HG02973 (cell line): ENCODE measurements around the gene UBR4.

Source experiments
- ATAC-seq: cut with Tn5 transposase; IDR thresholded peaks from one replicate; pipeline ENCODE4 v1.9.1; 2021; ENCODE audit warnings: moderate library complexity; ENCODE audit not compliant: unreplicated experiment

UBR4 gene

DNA sequence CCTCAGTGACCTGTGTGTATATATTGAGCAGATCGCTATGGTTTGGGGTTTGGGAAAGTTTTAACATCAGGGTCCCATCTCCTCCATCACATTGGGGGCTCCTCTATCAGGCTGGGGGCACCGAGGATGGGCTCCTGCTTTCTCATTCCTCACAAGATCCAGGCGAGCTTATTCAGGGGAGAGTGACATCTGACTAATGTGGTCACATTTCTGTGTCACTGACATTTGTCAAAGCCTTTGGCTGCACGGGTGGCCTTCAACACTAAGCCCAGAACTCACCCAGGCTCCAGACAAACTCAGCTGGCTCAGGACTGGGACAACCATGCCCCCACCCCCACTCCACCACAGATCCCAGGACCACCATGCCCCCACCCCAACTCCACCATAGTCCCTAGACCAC is 150.3 kb downstream of the UBR4 start:
- no peak for ATAC-seq

DNA sequence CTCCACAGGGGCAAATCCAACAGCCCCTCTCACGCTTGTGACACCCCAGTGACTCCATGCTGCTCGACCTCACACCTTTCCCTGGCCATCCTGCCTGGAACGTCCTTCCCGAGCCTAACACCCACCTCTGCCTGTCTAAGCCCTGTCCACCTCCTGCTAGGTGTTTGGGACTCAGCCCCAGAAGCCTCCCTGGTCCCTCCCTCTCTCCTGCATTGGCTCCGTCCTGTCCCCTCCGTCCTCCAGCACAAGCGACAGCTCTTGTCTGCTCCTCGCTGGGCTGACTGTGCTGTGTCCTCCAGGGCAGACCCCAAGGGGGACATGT is 151.6 kb downstream of the UBR4 start:
- ATAC-seq: no peak

DNA sequence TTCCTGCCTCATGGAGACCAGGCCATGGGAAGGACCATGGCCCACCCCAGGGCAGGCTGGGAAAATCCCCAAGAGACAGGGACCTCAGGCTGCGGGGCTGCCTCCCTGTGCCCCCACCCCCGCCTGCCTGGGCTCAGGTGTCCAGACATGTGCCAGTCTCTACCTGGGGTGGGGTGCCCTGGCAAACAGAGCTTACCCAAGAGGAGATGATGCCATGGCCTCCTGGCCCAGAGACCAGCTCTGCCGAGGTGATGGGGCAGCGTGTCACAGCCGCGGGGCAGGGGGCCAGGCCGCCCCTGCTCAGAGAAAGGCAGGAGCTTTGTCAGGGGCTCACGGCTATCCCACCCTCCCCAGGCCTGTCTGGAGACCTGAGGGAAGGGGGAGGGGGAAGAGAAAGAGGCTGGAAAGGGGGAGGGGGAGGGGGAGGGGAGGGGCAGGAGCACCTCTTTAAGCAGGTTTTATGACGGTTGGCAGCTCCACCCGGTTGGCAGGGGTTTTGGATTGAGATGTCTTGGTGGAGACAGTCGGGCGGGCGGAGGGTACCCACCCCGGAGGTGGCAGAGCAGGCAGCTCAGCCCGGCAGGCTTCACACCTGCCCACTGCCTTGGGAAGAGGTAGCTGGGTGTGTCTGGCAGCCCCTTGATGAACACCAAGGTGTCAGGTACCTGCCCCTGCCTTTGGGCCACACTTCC is 152.1 kb downstream of the UBR4 start:
- no peak for ATAC-seq

DNA sequence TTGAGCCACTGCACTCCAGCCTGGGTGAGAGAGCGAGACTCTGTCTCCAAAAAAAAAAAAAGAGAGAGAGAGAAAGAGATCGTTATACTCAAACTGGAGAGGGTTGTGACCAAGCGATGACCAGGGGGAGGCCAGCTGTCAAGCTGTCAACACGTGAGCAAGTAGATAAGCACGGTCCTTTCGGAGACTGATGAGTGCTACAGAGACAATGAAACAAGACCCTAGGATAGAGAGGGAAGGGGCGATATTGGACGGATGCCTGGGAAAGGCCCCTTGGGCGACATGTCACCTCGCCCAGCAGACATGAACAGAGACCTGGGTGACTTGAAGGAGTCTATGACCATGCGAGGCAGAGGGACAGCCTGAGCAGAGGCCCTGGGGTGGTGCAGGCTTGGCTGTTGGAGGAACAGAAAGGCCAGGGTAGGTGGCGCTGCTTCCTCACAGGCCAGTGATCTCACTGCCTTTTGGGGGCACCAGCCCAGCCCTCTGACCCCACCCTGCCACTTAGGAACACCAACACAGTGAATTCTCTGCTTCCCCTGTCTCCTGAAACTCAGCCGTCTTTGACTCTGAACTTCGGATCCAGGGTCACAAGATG is 152.8 kb downstream of the UBR4 start:
- ATAC-seq: no peak

DNA sequence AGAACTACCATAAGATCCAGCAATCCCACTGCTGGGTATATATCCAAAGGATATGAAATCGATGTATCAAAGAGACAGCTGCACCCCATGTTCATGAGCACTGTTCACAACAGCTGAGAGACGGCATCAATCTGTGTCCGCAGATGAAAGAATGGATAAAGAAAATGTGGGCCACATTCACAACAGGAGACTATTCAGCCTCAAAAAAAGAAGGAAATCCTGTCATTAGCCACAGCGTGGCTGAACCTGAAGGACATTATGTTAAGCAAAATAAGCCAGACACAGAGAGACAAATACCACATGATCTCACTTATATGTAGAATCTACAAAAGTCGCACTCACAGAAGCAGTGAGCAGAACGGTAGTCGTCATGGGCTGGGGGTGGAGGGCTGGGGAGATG is 154.4 kb downstream of the UBR4 start:
- no peak for ATAC-seq

DNA sequence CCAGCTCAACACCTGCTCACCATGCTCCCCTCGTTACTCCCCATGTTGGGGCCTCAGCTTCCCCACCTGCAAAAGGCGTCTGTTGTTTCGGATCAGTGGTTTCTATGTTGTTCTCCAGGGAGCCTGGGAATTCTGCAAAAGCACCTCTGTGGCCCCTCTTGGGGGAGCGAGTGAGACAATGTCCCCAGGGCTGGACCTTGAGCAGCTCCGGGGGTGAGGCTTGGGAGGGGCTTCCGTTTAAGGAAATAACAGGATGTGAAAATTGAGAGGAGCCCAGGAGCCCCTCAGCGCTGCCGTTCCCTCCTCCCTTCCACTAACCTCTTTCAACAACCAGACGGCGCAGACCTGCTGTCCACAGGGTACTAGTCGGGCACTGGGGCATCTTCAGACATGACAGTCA is 155.1 kb downstream of the UBR4 start:
- no peak for ATAC-seq

DNA sequence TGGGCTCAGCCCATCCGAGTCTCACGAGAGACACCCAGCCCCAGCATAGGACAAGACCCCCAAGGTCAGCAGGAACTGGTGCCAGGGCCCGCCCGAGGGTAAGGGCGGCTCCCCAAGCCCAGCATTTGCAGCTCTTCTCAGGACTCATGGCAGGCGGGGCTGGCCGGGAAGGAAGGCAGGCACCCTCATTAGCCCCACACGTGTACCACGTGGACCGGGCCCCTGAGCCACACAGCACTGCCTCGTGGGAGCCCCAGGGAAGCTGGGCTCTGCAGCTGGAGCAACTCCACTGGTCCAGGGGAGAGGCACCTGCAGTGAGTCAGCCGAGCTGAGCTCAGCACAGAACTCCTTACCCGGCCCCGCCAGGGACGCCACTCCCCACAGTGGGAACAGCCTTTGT is 155.8 kb downstream of the UBR4 start:
- no peak for ATAC-seq

DNA sequence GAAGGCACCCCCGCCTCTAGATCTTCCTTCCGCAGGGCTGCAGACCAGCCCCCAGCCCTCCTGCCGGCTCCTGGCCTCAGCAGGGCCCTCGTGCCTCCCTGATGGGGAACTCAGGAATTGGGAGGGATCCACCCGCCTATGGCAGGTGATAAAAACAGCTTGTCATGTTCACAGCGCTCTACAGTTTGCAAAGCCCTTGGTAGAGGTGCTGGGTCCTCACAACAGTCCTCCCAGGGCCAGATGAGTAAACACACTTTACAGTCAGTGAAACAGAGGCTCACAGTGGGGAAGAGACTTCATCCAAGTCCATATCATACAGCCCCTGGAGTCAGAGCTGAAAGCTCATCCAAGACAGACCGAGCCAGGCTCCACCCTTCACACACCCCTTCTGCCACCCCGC is 156.6 kb downstream of the UBR4 start:
- no peak for ATAC-seq

DNA sequence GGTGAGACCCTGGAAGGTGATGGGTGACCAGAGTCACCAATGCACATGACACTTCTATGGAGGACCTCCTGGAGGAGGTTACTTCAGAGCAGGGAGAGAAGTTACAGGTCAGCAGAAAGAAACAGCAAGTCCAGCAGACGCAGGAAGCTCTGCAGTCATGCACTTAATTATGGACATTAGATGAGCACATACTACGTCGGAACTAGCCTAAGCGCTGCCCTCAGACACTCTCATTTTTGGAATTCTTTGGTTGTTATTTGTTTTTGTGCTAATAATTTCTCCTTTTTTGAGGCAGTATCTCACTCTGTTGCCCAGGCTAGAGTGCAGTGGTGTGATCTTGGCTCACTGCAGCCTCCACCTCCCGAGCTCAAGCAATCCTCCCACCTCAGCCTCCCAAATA is 160.3 kb downstream of the UBR4 start:
- no peak for ATAC-seq

DNA sequence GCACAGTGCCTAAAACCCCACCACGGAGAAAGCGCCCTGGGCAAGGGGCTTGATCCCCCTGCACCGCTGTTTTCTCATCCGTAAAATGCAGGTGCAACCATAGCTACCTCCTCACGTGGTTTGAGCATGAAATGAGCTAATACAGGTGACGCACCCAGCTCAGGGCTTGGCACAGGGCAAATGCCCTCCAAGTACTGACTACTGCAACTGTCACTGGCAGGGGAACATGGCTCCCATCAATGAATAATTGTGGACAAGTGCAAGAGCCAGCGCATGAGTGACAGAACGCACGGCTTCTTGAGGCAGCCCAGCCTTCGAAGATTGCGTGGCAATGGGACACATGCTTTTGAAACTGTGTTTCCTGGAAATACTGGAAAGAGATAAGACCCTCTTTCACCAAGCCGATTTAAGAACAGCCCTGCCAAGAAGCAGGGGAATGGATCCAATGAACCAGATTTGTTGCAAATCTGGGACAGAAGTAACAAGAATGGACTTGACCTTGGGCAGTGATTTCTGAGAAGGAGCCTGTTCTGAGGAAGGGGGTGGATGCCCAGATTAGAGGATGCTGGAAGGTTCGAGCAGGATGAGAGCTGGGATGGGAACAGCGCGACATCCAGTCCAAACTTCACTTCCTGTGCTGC is 160.8 kb downstream of the UBR4 start:
- ATAC-seq: no peak

DNA sequence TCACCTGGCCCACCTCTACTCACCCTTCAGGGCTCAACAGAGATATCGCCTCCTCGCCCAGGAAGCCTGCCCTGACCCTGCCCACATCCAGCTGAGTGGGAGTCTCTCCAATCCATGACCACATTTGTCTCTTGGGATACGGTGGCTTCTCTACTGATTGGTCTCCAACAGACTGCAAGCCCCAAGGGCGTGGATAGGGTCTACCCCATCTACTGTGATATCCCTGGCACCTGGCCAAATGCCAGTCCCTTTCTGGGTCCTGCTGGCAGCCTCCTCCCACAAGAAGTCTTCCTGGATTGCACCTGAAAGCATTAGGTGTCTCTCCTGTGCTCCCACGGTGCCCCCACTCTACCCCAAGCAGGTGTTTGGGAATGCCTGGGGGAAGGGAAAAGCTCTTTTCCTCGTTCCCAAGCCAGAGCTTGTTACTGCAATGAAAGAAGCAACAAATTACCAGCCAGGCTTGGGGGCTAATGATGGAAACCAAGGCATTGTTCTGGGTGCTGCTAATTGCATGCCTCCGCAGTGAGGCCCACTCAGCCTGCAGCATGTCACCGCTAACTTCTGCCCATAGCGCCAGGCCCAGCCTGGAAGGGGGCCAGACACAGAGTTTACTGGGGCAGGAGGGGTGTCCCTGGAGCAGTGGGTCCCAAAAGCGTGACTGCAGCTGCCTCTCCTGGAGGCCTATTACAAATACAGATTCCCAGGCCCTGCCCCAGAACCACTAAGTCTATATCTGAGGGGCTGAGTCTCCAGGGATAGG is 162.9 kb downstream of the UBR4 start:
- ATAC-seq: no peak

DNA sequence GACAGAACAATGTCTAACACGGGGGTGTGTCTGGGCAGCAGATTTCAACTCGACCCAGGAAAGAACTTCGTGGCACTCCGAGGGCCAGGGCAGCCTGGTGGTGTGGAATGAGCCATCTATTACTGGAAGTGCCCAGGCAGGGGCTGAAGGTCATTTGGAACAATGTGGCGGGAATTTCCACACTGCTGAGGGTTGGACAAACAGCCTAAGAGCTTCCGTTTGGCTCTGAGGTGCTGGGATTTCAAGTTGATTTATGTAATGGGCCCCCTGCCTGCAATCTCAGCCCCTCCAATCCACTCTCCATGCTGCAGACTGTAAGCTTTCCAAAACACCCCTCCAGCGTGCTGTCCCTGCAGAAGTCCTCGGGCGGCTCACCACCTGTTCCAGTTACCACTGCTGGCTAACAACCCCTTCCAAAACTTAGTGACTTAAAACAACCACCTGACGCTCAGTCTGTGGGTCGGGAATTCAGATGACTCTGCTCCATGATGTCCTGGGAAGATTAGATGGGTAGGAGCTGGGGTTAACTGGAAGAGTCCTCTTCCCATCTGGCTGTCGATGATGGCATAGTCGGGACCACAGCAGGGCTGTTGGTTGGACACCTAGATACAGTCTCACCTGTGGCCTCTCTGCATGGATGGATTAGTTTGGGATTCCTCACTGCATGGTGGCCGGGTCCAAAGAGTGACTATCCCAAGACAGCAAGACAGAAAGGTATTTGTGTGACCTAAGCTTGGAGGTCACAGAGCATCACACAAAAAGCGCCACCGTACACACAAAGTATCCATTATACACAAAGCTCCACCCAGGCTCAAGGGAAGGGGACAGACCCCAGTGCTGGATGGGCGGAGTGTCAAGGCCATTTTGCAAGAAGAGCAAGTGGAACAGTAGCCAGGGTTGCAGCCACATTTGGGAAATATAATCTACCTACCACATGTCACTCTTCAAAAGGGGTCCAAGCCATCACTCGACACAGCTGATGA is 163.9 kb downstream of the UBR4 start:
- no peak for ATAC-seq

DNA sequence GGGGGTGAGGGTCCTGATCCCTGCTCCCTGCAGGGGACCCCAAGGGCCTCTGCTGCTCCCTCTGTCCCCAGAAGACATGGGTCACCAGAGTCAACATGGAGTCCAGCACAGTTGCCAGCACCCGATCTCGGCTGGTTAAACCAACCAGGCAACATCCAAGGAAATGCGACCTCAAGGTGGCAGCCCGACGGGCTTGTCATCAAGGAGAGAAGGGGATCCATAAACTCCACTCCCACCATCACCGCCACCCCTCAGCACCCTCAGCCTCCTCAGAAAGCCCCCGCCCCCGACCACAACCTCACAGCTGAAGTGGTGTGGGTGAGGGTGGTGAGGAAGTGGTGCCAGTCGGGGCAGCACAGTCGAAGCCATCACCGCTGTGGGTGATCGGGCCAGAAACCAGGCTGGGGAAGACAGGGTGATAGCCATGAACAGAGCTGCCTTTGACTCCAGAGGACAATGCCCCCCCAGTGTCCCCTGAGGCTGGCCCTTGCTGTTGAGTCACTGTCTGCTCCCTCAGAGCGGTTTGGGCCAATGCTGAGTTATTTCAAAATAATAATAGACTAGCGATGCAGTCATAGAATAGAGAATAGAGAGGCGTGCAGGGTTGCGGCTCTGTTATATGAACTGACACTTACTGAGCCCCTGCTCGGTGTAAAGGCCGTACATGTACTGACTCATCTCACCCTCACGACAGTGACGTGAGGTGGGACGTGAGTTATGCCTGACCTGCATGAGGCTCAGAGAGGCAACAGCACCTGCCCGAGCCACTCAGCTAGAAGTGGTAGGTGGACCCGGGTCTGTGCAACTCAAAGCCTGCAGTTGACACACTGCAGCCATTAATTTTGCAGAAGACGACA is 164.9 kb downstream of the UBR4 start:
- ATAC-seq: no peak

DNA sequence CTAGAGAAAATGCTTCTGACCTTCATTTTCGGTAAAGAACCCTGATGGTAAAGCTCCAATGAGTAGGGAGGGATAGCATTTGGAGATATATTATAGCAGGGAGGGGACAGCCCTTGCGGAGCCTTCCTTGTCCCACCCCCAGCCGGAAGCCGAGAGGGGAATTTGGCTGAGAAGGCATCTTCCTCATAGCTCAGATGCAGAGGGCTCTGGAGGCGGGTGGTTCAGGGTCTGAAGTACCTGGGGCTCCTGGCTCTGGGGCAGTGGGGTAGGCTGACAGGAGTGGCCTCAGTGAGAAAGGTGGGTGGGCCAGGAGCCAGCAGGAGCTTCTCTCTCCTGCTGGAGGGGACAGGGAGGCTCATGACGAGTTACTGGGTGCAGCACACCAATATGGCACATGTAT is 165.6 kb downstream of the UBR4 start:
- no peak for ATAC-seq

DNA sequence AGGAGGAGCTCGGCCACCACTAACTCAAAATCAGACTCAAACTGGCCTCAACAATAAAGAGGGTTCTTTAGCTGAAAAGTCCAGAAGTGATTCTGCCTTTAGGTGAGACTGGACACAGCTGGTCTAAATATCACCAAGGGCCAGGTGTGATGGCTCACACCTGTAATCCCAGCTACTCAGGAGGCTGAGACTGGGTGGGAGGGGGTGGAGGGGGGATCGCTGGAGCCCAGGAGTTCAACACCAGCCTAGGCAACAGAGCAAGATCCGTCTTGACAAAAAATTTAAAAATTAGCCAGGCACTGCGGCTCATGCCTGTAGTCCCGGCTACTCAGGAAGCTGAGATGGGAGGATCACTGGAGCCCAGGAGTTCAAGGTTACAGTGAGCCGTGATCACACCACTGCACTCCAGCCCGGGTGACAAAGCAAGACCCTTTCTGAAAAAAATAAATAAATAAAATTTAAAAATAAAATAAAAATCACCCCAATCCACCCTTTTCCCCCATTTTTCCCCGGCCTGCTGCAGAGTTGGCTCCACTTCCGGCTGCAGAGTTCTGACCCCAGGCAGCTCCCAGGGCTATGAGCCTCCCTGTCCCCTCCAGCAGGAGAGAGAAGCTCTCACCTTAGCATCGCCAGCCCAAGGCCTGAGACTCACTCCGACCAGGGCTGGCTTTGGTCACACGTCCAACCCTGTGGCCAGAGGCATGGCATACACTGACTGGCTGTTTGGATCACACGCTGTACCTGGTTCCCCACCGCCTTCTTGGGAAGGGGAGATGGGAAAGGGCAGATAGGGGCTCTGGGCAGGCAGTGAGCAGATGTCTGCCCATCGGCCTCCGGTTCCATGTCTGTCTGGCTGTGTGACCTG is 166.3 kb downstream of the UBR4 start:
- no peak for ATAC-seq

DNA sequence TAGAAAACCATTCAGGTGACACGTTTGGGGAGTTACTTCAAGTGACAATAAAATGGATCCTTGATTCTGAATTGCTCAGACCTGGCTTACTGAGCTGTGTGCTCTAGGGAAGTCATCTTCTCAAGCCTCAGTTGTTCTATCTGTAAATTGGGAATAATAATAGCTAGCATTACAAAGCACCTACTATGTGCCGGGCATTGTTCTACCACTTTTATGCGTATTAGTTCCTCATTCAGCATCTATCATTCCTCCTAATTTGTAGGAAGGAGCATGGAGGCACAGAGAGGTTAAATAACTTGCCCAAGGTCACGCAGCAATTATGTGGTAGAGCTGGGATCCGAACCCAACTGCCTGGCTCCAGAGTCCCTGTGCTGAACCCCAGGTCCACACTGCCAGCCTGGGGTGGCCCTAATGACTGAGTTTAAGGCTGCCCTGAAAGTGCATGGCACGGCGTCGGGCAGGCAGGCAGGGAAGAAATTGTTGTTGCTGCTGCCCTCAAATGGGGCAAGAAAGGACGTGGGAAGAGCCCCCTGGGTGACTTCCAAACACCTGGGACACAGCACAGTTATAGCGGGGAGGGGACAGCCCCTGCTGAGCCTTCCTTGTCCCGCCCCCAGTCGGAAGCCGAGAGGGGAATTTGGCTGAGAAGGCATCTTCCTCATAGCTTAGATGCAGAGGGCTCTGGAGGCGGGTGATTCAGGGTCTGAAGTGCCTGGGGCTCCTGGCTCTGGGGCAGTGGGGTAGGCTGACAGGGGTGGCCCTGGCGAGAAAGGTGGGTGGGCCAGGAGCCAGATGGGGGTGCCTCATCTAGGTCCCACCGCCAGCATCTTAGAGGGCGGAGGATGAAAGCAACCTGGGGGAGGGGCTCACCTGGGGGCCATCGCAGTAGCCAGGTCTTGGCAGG is 167.1 kb downstream of the UBR4 start:
- no peak for ATAC-seq

DNA sequence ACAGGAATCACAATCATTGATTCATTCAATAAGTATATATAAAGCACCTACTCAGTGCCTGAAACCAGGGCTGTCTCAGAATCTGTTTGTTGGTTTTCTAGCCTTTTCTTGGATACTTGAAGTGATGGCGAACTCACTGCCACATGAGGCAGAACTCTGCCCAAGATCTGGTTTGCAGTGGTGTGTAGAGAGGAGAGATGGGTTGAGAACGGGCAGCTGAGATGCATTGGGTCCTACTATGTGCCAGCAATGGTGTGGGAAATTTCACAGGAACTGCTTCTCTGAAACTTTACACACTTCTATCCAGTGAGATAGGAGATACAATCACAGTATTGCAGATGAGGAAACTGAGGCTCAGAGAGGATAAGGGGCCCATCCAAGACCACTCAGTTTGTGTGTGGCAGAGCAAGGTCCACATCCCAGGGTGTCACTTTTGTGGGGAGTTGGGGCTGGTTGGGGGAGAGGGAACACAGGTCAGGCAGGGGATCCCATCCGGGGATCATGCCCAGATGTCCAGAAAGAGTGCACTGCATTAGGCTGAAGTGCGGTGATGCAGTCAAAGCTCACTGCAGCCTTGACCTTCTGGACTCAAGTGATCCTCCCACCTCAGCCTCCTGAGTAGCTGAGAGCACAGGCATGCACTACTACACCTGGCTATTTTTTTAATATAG is 169.9 kb downstream of the UBR4 start:
- no peak for ATAC-seq
